Measurements from ENCODE around the gene ITPR2. TPM values are rescaled to one million over a fixed set of nuclear protein-coding genes. Genes with fewer than 3 reads are reported as not detected.
A peak's percentile ranks its signal among the peaks of the same experiment; 100 is the strongest.

The ITPR2 gene
- total RNA-seq, 2 experiments from 2014 or later: 28.8 to 29.9 TPM

- Histone ChIP-seq H3K27me3 (ENCODE audit: control insufficient read depth in 1 of 2, insufficient read depth in 2 of 2, low read length in 2 of 2) (no peaks in the 10 kb centered on the region), H3K27ac (ENCODE audit: low read depth in 1 of 2, low read length in 2 of 2) (no peak overlapping the region), H3K4me3 (ENCODE audit: low read length) (no peak overlapping the region), H3K36me3 (ENCODE audit: insufficient read depth, low read length) (peaks cover 27% of the 10 kb centered on the region), H3K9me3 (ENCODE audit: control insufficient read depth in 1 of 2, insufficient read depth in 1 of 2, low read length in 2 of 2) (no peaks in the 10 kb centered on the region), H3K4me1 (ENCODE audit: insufficient read depth, low read length) (no peaks in the 10 kb centered on the region)
- ATAC-seq (ENCODE audit: poor library complexity): no peak
- peaks cover 71% of the 10 kb centered on the region for H3K36me3 Mint-ChIP-seq (ENCODE audit: low read depth)
- intact Hi-C loops (cut with DNase I, micrococcal nuclease): no loop called here
- H3K4me3 Mint-ChIP-seq: no peak overlapping the region
- H3K27me3 Mint-ChIP-seq: no peaks in the 10 kb centered on the region
- ChIA-PET POLR2A (no interaction called here), CTCF (interaction anchor here (1.5 kb wide), 1 partner anchor 174 kb away, joined by 3 read pairs; no protein-coding TSS in a partner anchor)
- TF ChIP-seq CTCF (IDR thresholded peaks at IDR 0.05): no peak
- DNase-seq: no peak
- no peak overlapping the region for H3K27ac Mint-ChIP-seq
- H3K9me3 Mint-ChIP-seq: no peaks in the 10 kb centered on the region
- H3K4me1 Mint-ChIP-seq (ENCODE audit: low read depth): no peaks in the 10 kb centered on the region
Measured at GRCh38 chr12:26711072-26711471, 121.9 kb downstream of the ITPR2 start.

DNA sequence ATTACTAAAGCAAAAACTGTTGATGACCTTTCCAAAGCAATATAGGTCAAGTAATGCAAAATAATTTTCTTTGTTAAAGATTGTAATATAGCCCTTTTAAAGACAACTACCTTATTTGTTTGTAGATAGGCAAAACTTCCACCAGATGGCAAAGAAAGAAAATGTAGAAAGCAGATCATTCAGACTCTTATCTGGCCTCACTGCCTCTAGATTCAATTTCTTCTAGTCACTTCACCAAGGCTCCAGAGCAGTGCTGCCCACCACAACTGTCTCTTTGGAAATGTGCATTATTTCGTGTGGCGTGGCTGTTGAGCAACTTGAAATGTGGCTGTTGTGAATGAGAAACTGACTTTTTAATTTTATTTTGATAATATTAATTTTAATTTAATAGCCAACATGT lies 127.1 kb downstream of the ITPR2 start:
- Mint-ChIP-seq H3K4me1 (ENCODE audit: low read depth) (no peaks in the 10 kb centered on the region), H3K27me3 (no peaks in the 10 kb centered on the region), H3K36me3 (ENCODE audit: low read depth) (peaks cover 21% of the 10 kb centered on the region), H3K4me3 (no peak overlapping the region), H3K27ac (no peak overlapping the region), H3K9me3 (no peaks in the 10 kb centered on the region)
- CTCF ChIA-PET: no interaction called here
- Histone ChIP-seq H3K4me1 (ENCODE audit: insufficient read depth, low read length) (no peaks in the 10 kb centered on the region), H3K27me3 (ENCODE audit: control insufficient read depth in 1 of 2, insufficient read depth in 2 of 2, low read length in 2 of 2) (no peaks in the 10 kb centered on the region), H3K36me3 (ENCODE audit: insufficient read depth, low read length) (peaks cover 3% of the 10 kb centered on the region), H3K27ac (ENCODE audit: low read depth in 1 of 2, low read length in 2 of 2) (no peak overlapping the region), H3K9me3 (ENCODE audit: control insufficient read depth in 1 of 2, insufficient read depth in 1 of 2, low read length in 2 of 2) (no peaks in the 10 kb centered on the region), H3K4me3 (ENCODE audit: low read length) (no peak overlapping the region)
- intact Hi-C loops (cut with DNase I, micrococcal nuclease): no loop called here
- no peak for DNase-seq
- ATAC-seq (ENCODE audit: poor library complexity): no peak
- POLR2A ChIA-PET: no interaction called here
- no peak for TF ChIP-seq CTCF (IDR thresholded peaks at IDR 0.05)

- Histone ChIP-seq H3K9me3 (ENCODE audit: control insufficient read depth in 1 of 2, insufficient read depth in 1 of 2, low read length in 2 of 2) (no peaks in the 10 kb centered on the region), H3K36me3 (ENCODE audit: insufficient read depth, low read length) (peaks cover 4% of the 10 kb centered on the region), H3K27me3 (ENCODE audit: control insufficient read depth in 1 of 2, insufficient read depth in 2 of 2, low read length in 2 of 2) (no peaks in the 10 kb centered on the region), H3K27ac (ENCODE audit: low read depth in 1 of 2, low read length in 2 of 2) (no peak overlapping the region), H3K4me1 (ENCODE audit: insufficient read depth, low read length) (no peaks in the 10 kb centered on the region), H3K4me3 (ENCODE audit: low read length) (no peak overlapping the region)
- POLR2A ChIA-PET: no interaction called here
- intact Hi-C loops (cut with DNase I, micrococcal nuclease): no loop called here
- Mint-ChIP-seq H3K36me3 (ENCODE audit: low read depth) (peaks cover 15% of the 10 kb centered on the region), H3K9me3 (no peaks in the 10 kb centered on the region), H3K4me3 (no peak overlapping the region), H3K27me3 (no peaks in the 10 kb centered on the region), H3K4me1 (ENCODE audit: low read depth) (no peaks in the 10 kb centered on the region), H3K27ac (no peak overlapping the region)
- TF ChIP-seq CTCF (IDR thresholded peaks at IDR 0.05): no peak
- ATAC-seq (ENCODE audit: poor library complexity) (no peak), DNase-seq (peak in 1 of 14 experiments; percentile 8)
- CTCF ChIA-PET: no interaction called here
Measured at GRCh38 chr12:26704684-26705460, 128.1 kb downstream of the ITPR2 start.
